Panc1 (cell line): Measurements from ENCODE around the gene ATP1A1.

ENCODE experiments used
- POLR2AphosphoS5 ChIP-seq: IDR thresholded peaks from 2 replicates; pipeline ENCODE4 v1.6.1; 2012; ENCODE audit warnings: mild to moderate bottlenecking, low read depth, low read length, moderate library complexity
- REST ChIP-seq, 2 experiments: IDR thresholded peaks; 2 replicates each; pipeline ENCODE4 v1.6.1; 2011 to 2012; ENCODE audit warnings: low read depth in 2 of 2, control low read depth in 1 of 2, low read length in 1 of 2, mild to moderate bottlenecking in 1 of 2, moderate library complexity in 1 of 2; ENCODE audit not compliant: insufficient read depth in 1 of 2
- SIN3A ChIP-seq: IDR thresholded peaks from 2 replicates; pipeline ENCODE4 v1.6.1; 2012; ENCODE audit warnings: low read depth, mild to moderate bottlenecking, low read length, moderate library complexity, borderline replicate concordance; ENCODE audit not compliant: insufficient read depth
- TCF7L2 ChIP-seq: IDR thresholded peaks from 2 replicates; pipeline ENCODE4 v1.6.1; 2011; ENCODE audit warnings: mild to moderate bottlenecking, low read depth, low read length, inconsistent platforms
- TF ChIP-seq, protein P1 (sequence below): fragments of 450-650 bp; IDR thresholded peaks from 2 replicates; pipeline ENCODE4 v1.5.1; 2017; ENCODE audit warnings: mild to moderate bottlenecking

DNA sequence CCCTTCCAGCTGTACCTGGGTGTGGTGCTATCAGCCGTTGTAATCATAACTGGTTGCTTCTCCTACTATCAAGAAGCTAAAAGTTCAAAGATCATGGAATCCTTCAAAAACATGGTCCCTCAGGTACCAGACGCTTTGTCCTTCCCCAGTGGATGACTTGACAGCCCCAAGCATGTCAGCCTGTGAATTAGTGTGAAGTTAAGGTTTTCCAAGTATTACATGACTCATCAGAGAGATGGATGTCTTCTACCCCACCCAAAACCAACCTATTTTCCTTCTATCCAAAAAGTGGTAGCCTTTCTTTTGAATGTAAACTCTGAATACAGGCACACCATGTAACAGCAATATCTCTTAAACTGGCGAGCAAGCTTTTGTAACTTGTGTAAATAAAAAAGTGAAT lies 15.1 kb downstream of the ATP1A1 start:
- TF ChIP-seq POLR2AphosphoS5 (no peak), REST (IDR thresholded peaks at IDR 0.05; ENCODE audit: insufficient read depth in 1 of 2, low read depth in 2 of 2, low read length in 1 of 2) (no peak), SIN3A (no peak), TCF7L2 (no peak)
- TF ChIP-seq, protein P1, sequence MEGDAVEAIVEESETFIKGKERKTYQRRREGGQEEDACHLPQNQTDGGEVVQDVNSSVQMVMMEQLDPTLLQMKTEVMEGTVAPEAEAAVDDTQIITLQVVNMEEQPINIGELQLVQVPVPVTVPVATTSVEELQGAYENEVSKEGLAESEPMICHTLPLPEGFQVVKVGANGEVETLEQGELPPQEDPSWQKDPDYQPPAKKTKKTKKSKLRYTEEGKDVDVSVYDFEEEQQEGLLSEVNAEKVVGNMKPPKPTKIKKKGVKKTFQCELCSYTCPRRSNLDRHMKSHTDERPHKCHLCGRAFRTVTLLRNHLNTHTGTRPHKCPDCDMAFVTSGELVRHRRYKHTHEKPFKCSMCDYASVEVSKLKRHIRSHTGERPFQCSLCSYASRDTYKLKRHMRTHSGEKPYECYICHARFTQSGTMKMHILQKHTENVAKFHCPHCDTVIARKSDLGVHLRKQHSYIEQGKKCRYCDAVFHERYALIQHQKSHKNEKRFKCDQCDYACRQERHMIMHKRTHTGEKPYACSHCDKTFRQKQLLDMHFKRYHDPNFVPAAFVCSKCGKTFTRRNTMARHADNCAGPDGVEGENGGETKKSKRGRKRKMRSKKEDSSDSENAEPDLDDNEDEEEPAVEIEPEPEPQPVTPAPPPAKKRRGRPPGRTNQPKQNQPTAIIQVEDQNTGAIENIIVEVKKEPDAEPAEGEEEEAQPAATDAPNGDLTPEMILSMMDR, result no peak
